Measurements from ENCODE around the gene MTHFR.
A peak's percentile ranks its signal among the peaks of the same experiment; 100 is the strongest.

MTHFR gene

DNA sequence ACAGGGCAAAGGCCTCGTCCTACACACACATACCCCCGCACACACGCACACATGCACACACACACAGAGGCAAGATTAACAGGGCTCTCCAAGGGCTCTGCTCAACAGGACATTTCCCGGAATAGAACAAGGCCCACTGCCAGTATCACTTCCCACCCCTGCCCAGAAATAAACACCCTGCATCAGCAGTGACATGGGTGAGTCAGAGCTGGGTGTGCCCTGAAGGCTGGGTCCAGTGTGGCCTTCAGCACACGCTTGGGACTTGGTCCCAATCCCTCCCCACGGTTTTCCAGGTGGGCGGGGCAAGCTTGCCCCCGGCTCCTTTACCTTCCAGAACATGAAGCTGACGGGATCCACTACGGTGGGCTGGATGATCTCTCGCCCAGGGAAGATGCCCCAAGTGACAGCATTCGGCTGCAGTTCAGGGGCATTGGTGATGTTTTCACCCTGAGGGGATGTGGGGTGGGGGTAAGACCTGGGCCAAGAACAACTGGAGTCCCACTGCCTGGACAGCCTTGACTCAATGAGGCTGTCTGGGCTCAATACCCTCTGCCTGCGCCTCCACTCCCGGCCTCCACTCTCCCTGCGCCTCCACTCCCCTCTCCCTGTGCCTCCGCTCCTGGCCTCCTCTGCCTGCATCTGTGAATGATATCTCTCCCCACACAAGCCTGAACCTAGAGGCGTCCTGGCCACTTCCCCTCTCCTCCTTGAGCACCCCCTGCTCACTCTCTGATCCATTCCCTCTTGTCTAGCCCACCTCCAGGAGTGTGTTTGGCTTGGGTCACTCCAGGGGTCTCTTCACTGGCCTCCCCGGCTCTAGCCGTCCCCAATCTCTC is 14.7 kb downstream of the MTHFR start:
- TF ChIP-seq CTCF (IDR thresholded peaks at IDR 0.05; ENCODE audit: insufficient read depth, low read depth, low read length, missing control alignments) = no peak
- peak; percentile 68 for DNase-seq (ENCODE audit: low read depth)
- H3K4me3 ChIP-seq (ENCODE audit: low read length) = no peak overlapping the region

DNA sequence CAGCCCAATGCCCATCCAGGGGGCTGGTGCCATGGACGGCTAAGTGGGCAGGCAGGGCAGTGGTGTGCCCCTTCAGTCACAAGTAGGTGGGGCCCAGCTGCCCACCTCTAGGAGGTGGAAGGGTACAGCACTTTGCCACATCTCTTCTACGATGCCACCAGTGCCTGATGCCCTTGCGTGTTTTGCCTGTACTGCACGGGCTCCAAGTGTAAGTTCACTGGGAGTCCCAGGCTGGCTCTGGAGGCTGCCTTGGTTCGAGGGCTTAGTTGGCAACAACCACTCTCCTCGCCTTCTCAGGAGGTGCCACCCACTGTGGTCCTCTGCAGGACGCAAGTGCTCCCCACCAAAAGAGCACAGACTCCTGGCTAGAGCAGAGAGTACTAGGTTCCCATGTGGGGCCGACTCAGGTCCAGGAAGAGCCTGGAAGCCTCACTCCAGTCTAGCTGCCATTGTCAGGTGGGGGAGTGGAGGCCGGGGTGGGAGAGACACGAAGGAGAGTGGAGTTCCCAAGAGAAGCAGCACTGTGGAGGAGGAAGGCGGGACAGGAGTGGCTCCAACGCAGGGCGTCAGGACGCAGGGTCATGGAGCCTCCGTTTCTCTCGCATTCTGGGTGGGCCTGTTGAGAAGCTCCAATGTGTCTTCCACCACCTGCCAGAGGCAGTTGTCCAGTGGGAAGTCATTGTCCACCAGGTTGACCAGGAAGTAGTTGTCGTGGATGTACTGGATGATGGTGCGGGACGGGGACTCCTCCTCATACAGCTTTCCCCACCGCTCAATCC is 15.5 kb downstream of the MTHFR start:
- no peak for TF ChIP-seq CTCF (IDR thresholded peaks at IDR 0.05; ENCODE audit: insufficient read depth, low read depth, low read length, missing control alignments)
- H3K4me3 ChIP-seq (ENCODE audit: low read length) = no peak overlapping the region
- no peak for DNase-seq (ENCODE audit: low read depth)

GRCh38 chr1:11789126-11790067 is 16.4 kb downstream of the MTHFR start:
- H3K4me3 ChIP-seq (ENCODE audit: low read length) = no peak overlapping the region
- no peak for TF ChIP-seq CTCF (IDR thresholded peaks at IDR 0.05; ENCODE audit: insufficient read depth, low read depth, low read length, missing control alignments)

GRCh38 chr1:11788549-11789053 is 17.2 kb downstream of the MTHFR start:
- no peak for DNase-seq (ENCODE audit: low read depth)
- no peak overlapping the region for H3K4me3 ChIP-seq (ENCODE audit: low read length)
- TF ChIP-seq CTCF (IDR thresholded peaks at IDR 0.05; ENCODE audit: insufficient read depth, low read depth, low read length, missing control alignments) = no peak

More at GRCh38 chr1:11789126-11790067, 16.4 kb downstream of the MTHFR start:
- no peak for DNase-seq (ENCODE audit: low read depth)

GRCh38 chr1:11787804-11788436 is 17.8 kb downstream of the MTHFR start:
- no peak for TF ChIP-seq CTCF (IDR thresholded peaks at IDR 0.05; ENCODE audit: insufficient read depth, low read depth, low read length, missing control alignments)

DNA sequence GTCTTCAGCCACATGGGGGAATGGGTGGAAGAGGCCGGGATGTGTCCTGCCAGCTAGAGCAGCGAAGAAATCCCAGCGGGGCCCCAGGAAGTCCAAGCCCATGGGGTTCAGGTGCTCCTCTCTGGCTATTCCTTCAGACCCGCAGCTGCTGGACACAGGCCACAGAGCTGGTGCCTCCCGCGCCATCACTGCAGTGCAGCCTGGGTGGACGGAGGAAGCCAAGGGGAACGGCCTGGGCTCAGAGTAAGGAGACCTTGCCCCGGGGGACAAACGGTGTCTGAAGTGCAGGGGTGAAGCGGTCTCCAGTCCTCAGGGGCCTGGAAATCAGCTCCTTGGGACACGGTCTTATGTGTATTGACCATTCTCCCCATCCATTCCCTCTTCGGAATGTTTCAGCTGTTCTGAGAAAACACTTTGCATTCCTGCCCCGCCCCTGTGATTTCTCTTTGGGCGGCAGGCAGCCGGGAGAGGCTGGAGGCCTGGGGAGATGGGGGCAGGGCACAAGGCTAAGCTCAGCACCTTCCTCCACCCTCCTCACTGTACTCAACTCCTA is 18.4 kb downstream of the MTHFR start:
- DNase-seq (ENCODE audit: low read depth) = peak; percentile 52
- TF ChIP-seq CTCF (IDR thresholded peaks at IDR 0.05; ENCODE audit: insufficient read depth, low read depth, low read length, missing control alignments) = no peak
- no peak overlapping the region for H3K4me3 ChIP-seq (ENCODE audit: low read length)

More at GRCh38 chr1:11787804-11788436, 17.8 kb downstream of the MTHFR start:
- no peak for DNase-seq (ENCODE audit: low read depth)
- no peak overlapping the region for H3K4me3 ChIP-seq (ENCODE audit: low read length)

All from epithelial cell of esophagus (primary cell).